AG09319 (cell line): Measurements from ENCODE around the gene IGSF9B.

Experiments
- DNase-seq: peaks from one replicate; pipeline ENCODE4 v3.0.0-alpha.2; 2010; ENCODE audit warnings: low read depth; ENCODE audit errors: extremely low read depth
- TF ChIP-seq, protein P1 (sequence below): IDR thresholded peaks from 2 replicates; pipeline ENCODE4 v1.5.1; 2011; ENCODE audit warnings: low read depth, mild to moderate bottlenecking, inconsistent platforms, low read length, moderate library complexity

The IGSF9B gene

GRCh38 chr11:133997554-133997953, 40.8 kb upstream of the IGSF9B start:
- no peak for DNase-seq
- TF ChIP-seq, protein P1, sequence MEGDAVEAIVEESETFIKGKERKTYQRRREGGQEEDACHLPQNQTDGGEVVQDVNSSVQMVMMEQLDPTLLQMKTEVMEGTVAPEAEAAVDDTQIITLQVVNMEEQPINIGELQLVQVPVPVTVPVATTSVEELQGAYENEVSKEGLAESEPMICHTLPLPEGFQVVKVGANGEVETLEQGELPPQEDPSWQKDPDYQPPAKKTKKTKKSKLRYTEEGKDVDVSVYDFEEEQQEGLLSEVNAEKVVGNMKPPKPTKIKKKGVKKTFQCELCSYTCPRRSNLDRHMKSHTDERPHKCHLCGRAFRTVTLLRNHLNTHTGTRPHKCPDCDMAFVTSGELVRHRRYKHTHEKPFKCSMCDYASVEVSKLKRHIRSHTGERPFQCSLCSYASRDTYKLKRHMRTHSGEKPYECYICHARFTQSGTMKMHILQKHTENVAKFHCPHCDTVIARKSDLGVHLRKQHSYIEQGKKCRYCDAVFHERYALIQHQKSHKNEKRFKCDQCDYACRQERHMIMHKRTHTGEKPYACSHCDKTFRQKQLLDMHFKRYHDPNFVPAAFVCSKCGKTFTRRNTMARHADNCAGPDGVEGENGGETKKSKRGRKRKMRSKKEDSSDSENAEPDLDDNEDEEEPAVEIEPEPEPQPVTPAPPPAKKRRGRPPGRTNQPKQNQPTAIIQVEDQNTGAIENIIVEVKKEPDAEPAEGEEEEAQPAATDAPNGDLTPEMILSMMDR = no peak

DNA sequence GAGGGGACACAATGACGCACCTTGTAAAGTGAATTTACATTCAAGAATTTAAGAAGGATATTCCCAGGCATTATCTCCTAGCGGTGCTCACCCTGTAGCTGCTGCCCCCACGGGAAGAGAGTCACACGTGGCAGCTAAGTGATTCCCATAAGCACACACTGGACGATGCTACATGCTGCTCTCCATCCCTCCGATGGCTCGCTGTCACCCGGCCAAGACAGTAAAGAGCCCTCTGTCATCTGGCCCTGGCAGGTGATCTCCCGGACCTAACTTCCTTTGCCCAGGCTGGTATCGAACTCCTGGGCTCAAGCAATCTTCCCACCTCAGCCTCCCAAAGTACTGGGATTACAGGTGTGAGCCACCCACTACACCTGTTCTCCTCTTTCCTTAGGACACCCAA, 39.9 kb upstream of the IGSF9B start:
- TF ChIP-seq, protein P1 = no peak

GRCh38 chr11:133995066-133995465, 38.3 kb upstream of the IGSF9B start:
- DNase-seq = no peak
- TF ChIP-seq, protein P1 = no peak

More for the DNA sequence above, 39.9 kb upstream of the IGSF9B start:
- no peak for DNase-seq

GRCh38 chr11:133993921-133994320, 37.2 kb upstream of the IGSF9B start:
- TF ChIP-seq, protein P1 = no peak
- DNase-seq = no peak

DNA sequence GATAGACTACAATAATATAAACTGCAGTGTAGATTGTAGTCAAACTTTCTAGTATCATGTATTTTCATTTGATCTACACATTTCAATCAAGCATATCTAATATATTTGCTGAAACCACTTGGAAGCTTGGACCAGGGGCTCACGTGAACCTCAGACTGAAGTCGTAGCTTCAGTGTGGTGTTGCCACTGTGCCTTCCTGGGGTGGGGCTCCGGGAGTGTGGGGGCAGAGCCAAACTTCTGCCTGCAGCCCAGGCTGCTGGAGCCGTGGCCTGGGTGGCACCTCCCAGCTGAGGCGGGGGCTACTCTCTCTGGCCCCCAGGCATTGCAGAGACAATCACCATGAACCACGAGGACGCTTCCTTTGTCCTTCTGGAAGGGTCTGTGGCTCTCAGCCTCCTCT, 36.3 kb upstream of the IGSF9B start:
- DNase-seq = no peak
- TF ChIP-seq, protein P1 = no peak

GRCh38 chr11:133992121-133992520, 35.4 kb upstream of the IGSF9B start:
- no peak for DNase-seq

GRCh38 chr11:133991101-133991500, 34.3 kb upstream of the IGSF9B start:
- DNase-seq = no peak
- TF ChIP-seq, protein P1 = no peak

More at GRCh38 chr11:133992121-133992520, 35.4 kb upstream of the IGSF9B start:
- TF ChIP-seq, protein P1 = no peak
